Liver (tissue), 9 donors: ENCODE data around the gene GTF3C5. TPM values are rescaled to one million over a fixed set of nuclear protein-coding genes. Genes with fewer than 3 reads are reported as not detected.

ENCODE experiments used
- DNase-seq: peaks from one replicate; pipeline ENCODE4 v3.0.0-alpha.2; 2017; ENCODE audit warnings: low spot score
- H3K27ac ChIP-seq, 2 donors: one replicate each; pipeline ENCODE4 v1.7.0; 2013; ENCODE audit warnings: inconsistent platforms in 2 of 2, low read length in 2 of 2, control low read depth in 1 of 2, low read depth in 1 of 2, mild to moderate bottlenecking in 1 of 2
- H3K27me3 ChIP-seq, 4 donors: one replicate each; pipeline versions ENCODE4 v1.6.1 to v1.7.0; 2013; ENCODE audit warnings: low read length in 3 of 4, inconsistent platforms in 1 of 4, mild to moderate bottlenecking in 1 of 4, moderate library complexity in 1 of 4; ENCODE audit not compliant: control insufficient read depth in 4 of 4, insufficient read depth in 4 of 4
- H3K36me3 ChIP-seq, 4 donors: one replicate each; pipeline versions ENCODE4 v1.6.1 to v1.7.0; 2013; ENCODE audit warnings: low read length in 3 of 4, mild to moderate bottlenecking in 3 of 4, low read depth in 1 of 4, moderate library complexity in 1 of 4; ENCODE audit not compliant: control insufficient read depth in 4 of 4, insufficient read depth in 3 of 4
- H3K4me1 ChIP-seq, 4 donors: one replicate each; pipeline versions ENCODE4 v1.6.1 to v1.7.0; 2013; ENCODE audit warnings: low read length in 3 of 4, mild to moderate bottlenecking in 3 of 4, moderate library complexity in 1 of 4; ENCODE audit not compliant: control insufficient read depth in 4 of 4, insufficient read depth in 4 of 4
- H3K4me3 ChIP-seq, 3 donors: one replicate each; pipeline versions ENCODE4 v1.6.1 to v1.7.0; 2013; ENCODE audit warnings: low read length in 3 of 3, control low read depth in 1 of 3, low read depth in 1 of 3, mild to moderate bottlenecking in 1 of 3
- H3K9ac ChIP-seq, 2 donors: one replicate each; pipeline ENCODE4 v1.7.0; 2013; ENCODE audit warnings: low read length in 2 of 2, mild to moderate bottlenecking in 2 of 2, moderate library complexity in 2 of 2, control low read depth in 1 of 2, low read depth in 1 of 2
- H3K9me3 ChIP-seq, 4 donors: one replicate each; pipeline versions ENCODE4 v1.6.1 to v1.7.0; 2013; ENCODE audit warnings: low read length in 3 of 4; ENCODE audit not compliant: control insufficient read depth in 4 of 4
- EGR1 ChIP-seq, 2 donors: IDR thresholded peaks; 2 replicates each; pipeline ENCODE4 v1.6.1; 2016 to 2018; ENCODE audit warnings: antibody characterized with exemption in 2 of 2, low read depth in 2 of 2
- FOXA1 ChIP-seq: IDR thresholded peaks from 2 replicates; pipeline ENCODE4 v1.6.1; 2016; ENCODE audit warnings: antibody characterized with exemption
- FOXA2 ChIP-seq: IDR thresholded peaks from 2 replicates; pipeline ENCODE4 v1.6.1; 2016; ENCODE audit warnings: antibody characterized with exemption
- GABPA ChIP-seq, 2 donors: IDR thresholded peaks in 1 of 2; conservative IDR thresholded peaks in 1 of 2; 2 replicates each; pipeline ENCODE4 v1.6.1; 2016; ENCODE audit warnings: antibody characterized with exemption in 2 of 2, mild to moderate bottlenecking in 1 of 2, moderate library complexity in 1 of 2
- HNF4G ChIP-seq: IDR thresholded peaks from 2 replicates; pipeline ENCODE4 v1.6.1; 2016; ENCODE audit warnings: antibody characterized with exemption
- JUND ChIP-seq, 2 donors: IDR thresholded peaks; 2 replicates each; pipeline ENCODE4 v1.6.1; 2016; ENCODE audit warnings: antibody characterized with exemption in 2 of 2
- NR2F2 ChIP-seq: IDR thresholded peaks from 2 replicates; pipeline ENCODE4 v1.6.1; 2016; ENCODE audit warnings: antibody characterized with exemption
- SP1 ChIP-seq: IDR thresholded peaks from 2 replicates; pipeline ENCODE4 v1.6.1; 2018; ENCODE audit warnings: antibody characterized with exemption, mild to moderate bottlenecking
- TAF1 ChIP-seq: conservative IDR thresholded peaks from 2 replicates; pipeline ENCODE4 v1.6.1; 2016; ENCODE audit warnings: antibody characterized with exemption, mild to moderate bottlenecking
- YY1 ChIP-seq: IDR thresholded peaks from 2 replicates; pipeline ENCODE4 v1.6.1; 2016; ENCODE audit warnings: antibody characterized with exemption, mild to moderate bottlenecking
- ZBTB33 ChIP-seq: IDR thresholded peaks from 2 replicates; pipeline ENCODE4 v1.6.1; 2016; ENCODE audit warnings: antibody characterized with exemption
- WGBS: extraction: QIAGEN DNeasy Blood & Tissue Kit; methylation state at CpG from one replicate; pipeline ENCODE4 v1.1.7; 2013; 5-methylcytosine and 5-hydroxymethylcytosine counted together
- polyA plus RNA-seq, 2 donors: library from polyadenylated mRNA; stranded (reverse) in 1 of 2; unstranded in 1 of 2; fragments of 200-250 nt in 1 of 2; fragments of >200 nt in 1 of 2; fragmentation: Nextera tagmentation in 1 of 2; extraction: Ambion mirVana in 1 of 2; gene quantifications; one replicate each; pipeline versions ENCODE4 v1.2.1 to v1.2.3, GENCODE V29; 2013 to 2015
- total RNA-seq, 2 donors: library from RNA; depleted of rRNA; stranded (reverse); fragments of >200 nt; gene quantifications; one replicate each; pipeline ENCODE4 v1.2.3, GENCODE V29; 2014
- TF ChIP-seq, protein P1 (sequence below): IDR thresholded peaks from 2 replicates; pipeline ENCODE4 v1.6.1; 2016; ENCODE audit warnings: antibody characterized with exemption
- TF ChIP-seq, protein P2 (sequence below): IDR thresholded peaks from 2 replicates; pipeline ENCODE4 v1.6.1; 2016; ENCODE audit warnings: antibody characterized with exemption, mild to moderate bottlenecking
- TF ChIP-seq, protein P3 (sequence below): IDR thresholded peaks from 2 replicates; pipeline ENCODE4 v1.6.1; 2016; ENCODE audit warnings: antibody characterized with exemption
- TF ChIP-seq, protein P4 (sequence below): fragments of 150-350 bp; IDR thresholded peaks from 2 replicates; pipeline ENCODE4 v1.5.1; 2017; ENCODE audit warnings: improper control_type of control experiment, low read depth, low read length; ENCODE audit not compliant: missing input control
- donor health status: healthy.
- donor health status: healthy.
- donor health status: healthy.
- donor health status: healthy.
- donor health status: healthy.

The GTF3C5 gene
- total and polyA plus RNA-seq, 4 donors: 13.2 to 26.2 (median 18.2) TPM

DNA sequence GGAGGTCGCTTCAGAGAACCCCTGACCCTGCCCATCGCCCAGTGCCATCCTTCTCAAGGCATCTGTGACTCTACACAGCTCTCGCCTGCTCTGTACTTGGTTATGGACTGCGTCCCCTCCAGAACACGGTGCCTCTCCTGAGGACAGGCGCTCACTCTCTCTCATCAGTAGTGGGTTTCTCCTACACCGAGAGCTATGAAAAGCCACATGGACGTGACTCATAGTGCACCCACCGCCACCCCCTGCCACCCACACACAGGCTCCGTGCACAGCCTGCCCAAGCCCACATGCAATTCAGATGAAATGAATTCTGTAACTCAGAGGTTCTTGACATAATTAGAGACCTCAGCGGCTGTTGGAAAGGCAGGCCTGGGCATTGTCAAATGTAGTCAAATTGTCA lies 13.9 kb downstream of the GTF3C5 start:
- TF ChIP-seq FOXA2 (no peak), FOXA1 (no peak), JUND (IDR thresholded peaks at IDR 0.05) (no peak), HNF4G (no peak), ZBTB33 (no peak), GABPA (IDR thresholded peaks at IDR 0.05 in 1 of 2, conservative IDR thresholded peaks at IDR 0.05 in 1 of 2) (no peak), TAF1 (no peak)
- TF ChIP-seq, protein P1, sequence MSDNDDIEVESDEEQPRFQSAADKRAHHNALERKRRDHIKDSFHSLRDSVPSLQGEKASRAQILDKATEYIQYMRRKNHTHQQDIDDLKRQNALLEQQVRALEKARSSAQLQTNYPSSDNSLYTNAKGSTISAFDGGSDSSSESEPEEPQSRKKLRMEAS: no peak
- TF ChIP-seq, protein P2, sequence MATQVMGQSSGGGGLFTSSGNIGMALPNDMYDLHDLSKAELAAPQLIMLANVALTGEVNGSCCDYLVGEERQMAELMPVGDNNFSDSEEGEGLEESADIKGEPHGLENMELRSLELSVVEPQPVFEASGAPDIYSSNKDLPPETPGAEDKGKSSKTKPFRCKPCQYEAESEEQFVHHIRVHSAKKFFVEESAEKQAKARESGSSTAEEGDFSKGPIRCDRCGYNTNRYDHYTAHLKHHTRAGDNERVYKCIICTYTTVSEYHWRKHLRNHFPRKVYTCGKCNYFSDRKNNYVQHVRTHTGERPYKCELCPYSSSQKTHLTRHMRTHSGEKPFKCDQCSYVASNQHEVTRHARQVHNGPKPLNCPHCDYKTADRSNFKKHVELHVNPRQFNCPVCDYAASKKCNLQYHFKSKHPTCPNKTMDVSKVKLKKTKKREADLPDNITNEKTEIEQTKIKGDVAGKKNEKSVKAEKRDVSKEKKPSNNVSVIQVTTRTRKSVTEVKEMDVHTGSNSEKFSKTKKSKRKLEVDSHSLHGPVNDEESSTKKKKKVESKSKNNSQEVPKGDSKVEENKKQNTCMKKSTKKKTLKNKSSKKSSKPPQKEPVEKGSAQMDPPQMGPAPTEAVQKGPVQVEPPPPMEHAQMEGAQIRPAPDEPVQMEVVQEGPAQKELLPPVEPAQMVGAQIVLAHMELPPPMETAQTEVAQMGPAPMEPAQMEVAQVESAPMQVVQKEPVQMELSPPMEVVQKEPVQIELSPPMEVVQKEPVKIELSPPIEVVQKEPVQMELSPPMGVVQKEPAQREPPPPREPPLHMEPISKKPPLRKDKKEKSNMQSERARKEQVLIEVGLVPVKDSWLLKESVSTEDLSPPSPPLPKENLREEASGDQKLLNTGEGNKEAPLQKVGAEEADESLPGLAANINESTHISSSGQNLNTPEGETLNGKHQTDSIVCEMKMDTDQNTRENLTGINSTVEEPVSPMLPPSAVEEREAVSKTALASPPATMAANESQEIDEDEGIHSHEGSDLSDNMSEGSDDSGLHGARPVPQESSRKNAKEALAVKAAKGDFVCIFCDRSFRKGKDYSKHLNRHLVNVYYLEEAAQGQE: no peak
- peaks cover 5 to 56% (median 21%) of the 10 kb centered on the region in 4 donors for H3K36me3 ChIP-seq
- no peaks in the 10 kb centered on the region for H3K4me1 ChIP-seq
- H3K27ac ChIP-seq: no peak overlapping the region
- 96% methylated on average over 11 of the region's 11 CpGs for WGBS
- no peaks in the 10 kb centered on the region for H3K9me3 ChIP-seq
- no peak for DNase-seq
- no peak overlapping the region for H3K4me3 ChIP-seq
- no peaks in the 10 kb centered on the region for H3K27me3 ChIP-seq
- H3K9ac ChIP-seq: no peak overlapping the region

- Histone ChIP-seq H3K27me3 (no peaks in the 10 kb centered on the region), H3K36me3 (peaks cover 5 to 61% (median 23%) of the 10 kb centered on the region in 4 donors), H3K9ac (no peak overlapping the region), H3K4me3 (no peak overlapping the region), H3K9me3 (no peaks in the 10 kb centered on the region), H3K27ac (no peak overlapping the region), H3K4me1 (no peaks in the 10 kb centered on the region)
- WGBS: 96% methylated on average over 15 of the region's 15 CpGs
- TF ChIP-seq SP1 (no peak), EGR1 (IDR thresholded peaks at IDR 0.05; ENCODE audit: low read depth in 2 of 2) (no peak), GABPA (IDR thresholded peaks at IDR 0.05 in 1 of 2, conservative IDR thresholded peaks at IDR 0.05 in 1 of 2) (no peak), FOXA1 (no peak), NR2F2 (no peak), JUND (IDR thresholded peaks at IDR 0.05) (no peak), HNF4G (no peak), YY1 (no peak), FOXA2 (no peak), ZBTB33 (no peak)
- TF ChIP-seq, protein P3, sequence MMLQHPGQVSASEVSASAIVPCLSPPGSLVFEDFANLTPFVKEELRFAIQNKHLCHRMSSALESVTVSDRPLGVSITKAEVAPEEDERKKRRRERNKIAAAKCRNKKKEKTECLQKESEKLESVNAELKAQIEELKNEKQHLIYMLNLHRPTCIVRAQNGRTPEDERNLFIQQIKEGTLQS: no peak
- TF ChIP-seq, protein P1: no peak
- TF ChIP-seq, protein P4, sequence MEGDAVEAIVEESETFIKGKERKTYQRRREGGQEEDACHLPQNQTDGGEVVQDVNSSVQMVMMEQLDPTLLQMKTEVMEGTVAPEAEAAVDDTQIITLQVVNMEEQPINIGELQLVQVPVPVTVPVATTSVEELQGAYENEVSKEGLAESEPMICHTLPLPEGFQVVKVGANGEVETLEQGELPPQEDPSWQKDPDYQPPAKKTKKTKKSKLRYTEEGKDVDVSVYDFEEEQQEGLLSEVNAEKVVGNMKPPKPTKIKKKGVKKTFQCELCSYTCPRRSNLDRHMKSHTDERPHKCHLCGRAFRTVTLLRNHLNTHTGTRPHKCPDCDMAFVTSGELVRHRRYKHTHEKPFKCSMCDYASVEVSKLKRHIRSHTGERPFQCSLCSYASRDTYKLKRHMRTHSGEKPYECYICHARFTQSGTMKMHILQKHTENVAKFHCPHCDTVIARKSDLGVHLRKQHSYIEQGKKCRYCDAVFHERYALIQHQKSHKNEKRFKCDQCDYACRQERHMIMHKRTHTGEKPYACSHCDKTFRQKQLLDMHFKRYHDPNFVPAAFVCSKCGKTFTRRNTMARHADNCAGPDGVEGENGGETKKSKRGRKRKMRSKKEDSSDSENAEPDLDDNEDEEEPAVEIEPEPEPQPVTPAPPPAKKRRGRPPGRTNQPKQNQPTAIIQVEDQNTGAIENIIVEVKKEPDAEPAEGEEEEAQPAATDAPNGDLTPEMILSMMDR: no peak
- no peak for DNase-seq
These were observed 14.3 kb downstream of the GTF3C5 start for GRCh38 chr9:133045132-133045531.
